ENCODE measurements around the gene PAK6.

DNA sequence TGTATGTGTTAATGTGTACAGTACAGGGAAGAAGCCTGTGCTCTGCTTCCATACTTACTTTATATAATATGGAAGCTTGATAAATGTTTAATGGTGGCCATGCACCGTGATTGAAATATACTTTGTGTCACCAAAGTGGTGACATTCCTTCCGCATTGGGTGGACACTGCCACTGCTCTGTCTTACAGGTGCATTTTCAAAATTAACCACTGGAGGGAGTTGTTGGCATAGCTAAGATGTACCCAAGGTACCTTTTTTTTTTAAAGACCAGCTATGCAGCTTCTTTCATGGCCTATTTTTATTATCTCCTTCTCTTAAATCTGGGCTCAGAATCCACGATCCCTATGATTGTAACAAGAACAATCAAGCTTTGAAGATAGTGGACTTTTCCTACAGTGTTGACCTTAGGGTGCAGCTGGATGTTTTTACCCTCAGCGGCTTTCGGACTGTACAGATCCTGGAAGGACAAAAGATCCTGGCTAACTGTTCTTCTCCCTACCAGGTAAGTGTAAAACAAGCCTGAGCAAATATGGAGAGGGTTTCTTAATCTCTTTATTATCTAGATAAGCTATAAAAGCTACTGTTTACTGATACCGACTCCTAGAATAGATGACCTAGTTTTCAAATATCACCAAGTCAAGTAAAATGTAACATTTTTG lies 21.6 kb upstream of the PAK6 start:
- TF ChIP-seq, protein P1, sequence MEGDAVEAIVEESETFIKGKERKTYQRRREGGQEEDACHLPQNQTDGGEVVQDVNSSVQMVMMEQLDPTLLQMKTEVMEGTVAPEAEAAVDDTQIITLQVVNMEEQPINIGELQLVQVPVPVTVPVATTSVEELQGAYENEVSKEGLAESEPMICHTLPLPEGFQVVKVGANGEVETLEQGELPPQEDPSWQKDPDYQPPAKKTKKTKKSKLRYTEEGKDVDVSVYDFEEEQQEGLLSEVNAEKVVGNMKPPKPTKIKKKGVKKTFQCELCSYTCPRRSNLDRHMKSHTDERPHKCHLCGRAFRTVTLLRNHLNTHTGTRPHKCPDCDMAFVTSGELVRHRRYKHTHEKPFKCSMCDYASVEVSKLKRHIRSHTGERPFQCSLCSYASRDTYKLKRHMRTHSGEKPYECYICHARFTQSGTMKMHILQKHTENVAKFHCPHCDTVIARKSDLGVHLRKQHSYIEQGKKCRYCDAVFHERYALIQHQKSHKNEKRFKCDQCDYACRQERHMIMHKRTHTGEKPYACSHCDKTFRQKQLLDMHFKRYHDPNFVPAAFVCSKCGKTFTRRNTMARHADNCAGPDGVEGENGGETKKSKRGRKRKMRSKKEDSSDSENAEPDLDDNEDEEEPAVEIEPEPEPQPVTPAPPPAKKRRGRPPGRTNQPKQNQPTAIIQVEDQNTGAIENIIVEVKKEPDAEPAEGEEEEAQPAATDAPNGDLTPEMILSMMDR (IDR thresholded peaks at IDR 0.05; ENCODE audit: low read length), result peak; percentile 84
- TF ChIP-seq EZH2 (IDR thresholded peaks at IDR 0.05; ENCODE audit: borderline replicate concordance, low read length), result no peak

Measured in OCI-LY1 (cell line).